ENCODE results near the gene SCNN1A. TPM values are rescaled to one million over a fixed set of nuclear protein-coding genes. Genes with fewer than 3 reads are reported as not detected.

Gene SCNN1A
- polyA plus RNA-seq (2011; rRNA removed): 0.18 and 0.36 TPM in 2 replicates
- 0.57 TPM in 1 of 2 replicates, not detected in the other for polyA minus RNA-seq (2011; rRNA and poly(A)+ RNA removed)

GRCh38 chr12:6375269-6376078 is at the start of gene SCNN1A:
Gene SCNN1A, minus strand, starts transcription at chr12:6375563. Its CDS starts 780 bp downstream, at chr12:6374783.
- POLR2A ChIA-PET: interaction anchor here (0.5 kb wide), 1 partner anchor 131 kb away, joined by 3 read pairs; no protein-coding TSS in a partner anchor
- H3K36me3 ChIP-seq (ENCODE audit: control insufficient read depth, insufficient read depth, low read length): no peaks in the 10 kb centered on the region
- CTCF ChIA-PET: interaction anchor here (1.3 to 2.0 kb wide), 3 partner anchors 13 to 40 kb away, joined by 3 to 6 read pairs (median 5); no protein-coding TSS in a partner anchor
- H3K4me3 ChIP-seq (ENCODE audit: low read depth, low read length): no peak within 1 kb of the TSS
- TF ChIP-seq CTCF (IDR thresholded peaks at IDR 0.05; ENCODE audit: insufficient read depth, low read depth, low read length): no peak
- H3K27me3 ChIP-seq (ENCODE audit: control insufficient read depth, insufficient read depth, low read length): no peaks in the 10 kb centered on the region
- no peak for DNase-seq (ENCODE audit: low read depth)

DNA sequence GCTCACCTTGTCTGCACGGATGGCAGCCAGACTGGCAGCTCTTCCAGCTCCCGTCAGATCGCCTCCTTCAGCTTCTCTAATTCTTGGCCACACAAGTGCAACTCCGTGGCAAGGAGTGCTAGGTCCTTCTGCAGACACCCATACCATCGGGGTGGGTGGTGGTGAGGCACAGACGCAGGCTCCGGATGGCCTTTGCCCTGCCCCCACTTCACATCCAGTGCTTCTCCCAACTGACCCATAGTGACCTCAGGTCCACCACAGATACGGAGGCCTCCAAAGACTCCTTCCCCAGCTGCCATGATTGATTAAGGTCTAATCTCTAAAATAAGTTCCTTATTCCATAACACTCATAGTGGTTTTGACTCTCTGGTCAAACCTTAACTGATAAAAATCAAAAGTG is 49.5 kb upstream of the SCNN1A start:
- CTCF ChIA-PET: interaction anchor here (0.6 to 5.2 kb wide), 10 partner anchors 13 to 195 kb away, joined by 3 to 62 read pairs (median 4); no protein-coding TSS in a partner anchor
- Histone ChIP-seq H3K4me3 (ENCODE audit: low read depth, low read length) (no peak overlapping the region), H3K36me3 (ENCODE audit: control insufficient read depth, insufficient read depth, low read length) (no peaks in the 10 kb centered on the region), H3K27me3 (ENCODE audit: control insufficient read depth, insufficient read depth, low read length) (no peaks in the 10 kb centered on the region)
- TF ChIP-seq CTCF (IDR thresholded peaks at IDR 0.05; ENCODE audit: insufficient read depth, low read depth, low read length): no peak
- POLR2A ChIA-PET: no interaction called here
- DNase-seq (ENCODE audit: low read depth): no peak

DNA sequence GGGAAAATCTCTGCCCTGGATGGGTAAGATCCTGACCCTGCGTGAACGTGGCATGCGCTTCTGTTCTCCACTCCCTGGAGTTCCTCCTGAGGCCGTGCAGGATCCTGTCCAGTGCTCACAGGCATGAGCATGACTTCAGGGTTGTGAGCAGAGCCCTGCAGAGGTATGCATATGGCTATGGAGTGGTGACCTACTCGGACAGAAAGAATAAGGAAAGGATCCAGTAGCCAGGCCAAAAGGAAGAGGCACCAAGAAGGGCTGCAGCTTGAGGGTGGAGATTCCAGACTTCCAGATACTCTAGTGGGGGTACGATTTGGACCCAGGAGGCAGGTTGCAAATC is 48.6 kb upstream of the SCNN1A start:
- POLR2A ChIA-PET: no interaction called here
- Histone ChIP-seq H3K36me3 (ENCODE audit: control insufficient read depth, insufficient read depth, low read length) (no peaks in the 10 kb centered on the region), H3K4me3 (ENCODE audit: low read depth, low read length) (no peak overlapping the region), H3K27me3 (ENCODE audit: control insufficient read depth, insufficient read depth, low read length) (no peaks in the 10 kb centered on the region)
- TF ChIP-seq CTCF (IDR thresholded peaks at IDR 0.05; ENCODE audit: insufficient read depth, low read depth, low read length): no peak
- CTCF ChIA-PET: interaction anchor here (0.6 to 5.2 kb wide), 24 partner anchors 10 to 311 kb away, joined by 3 to 62 read pairs (median 5); partner anchors contain the start of gene VAMP1
- no peak for DNase-seq (ENCODE audit: low read depth)

- POLR2A ChIA-PET: no interaction called here
Measured at GRCh38 chr12:6423267-6424007, 48.1 kb upstream of the SCNN1A start.

More at GRCh38 chr12:6423267-6424007, 48.1 kb upstream of the SCNN1A start:
- peak; percentile 60 for DNase-seq (ENCODE audit: low read depth)
- Histone ChIP-seq H3K36me3 (ENCODE audit: control insufficient read depth, insufficient read depth, low read length) (no peaks in the 10 kb centered on the region), H3K27me3 (ENCODE audit: control insufficient read depth, insufficient read depth, low read length) (no peaks in the 10 kb centered on the region), H3K4me3 (ENCODE audit: low read depth, low read length) (no peak overlapping the region)
- CTCF ChIA-PET: interaction anchor here (0.6 to 5.2 kb wide), 25 partner anchors 10 to 312 kb away, joined by 3 to 62 read pairs (median 5); partner anchors contain the start of gene VAMP1
- peak; percentile 81 for TF ChIP-seq CTCF (IDR thresholded peaks at IDR 0.05; ENCODE audit: insufficient read depth, low read depth, low read length)
